Peyer's patch (tissue), 4 donors: ENCODE measurements around the gene NAA38.

Experiments used
- CTCF ChIP-seq, 6 experiments: fragments of 450-650 bp in 4 of 6; fragments of 200-600 bp in 2 of 6; sonication (generic) in 1 of 6; IDR thresholded peaks; one replicate each; pipeline ENCODE4 v1.5.1; 2017 to 2019; ENCODE audit warnings: antibody characterized with exemption in 6 of 6, mild to moderate bottlenecking in 3 of 6, moderate library complexity in 1 of 6
- POLR2A ChIP-seq, 2 donors: fragments of 450-650 bp; IDR thresholded peaks; one replicate each; pipeline ENCODE4 v1.5.1; 2017; ENCODE audit warnings: antibody characterized with exemption in 2 of 2, mild to moderate bottlenecking in 2 of 2, moderate library complexity in 2 of 2

GRCh38 chr17:7859028-7859427 is 1.7 kb upstream of the NAA38 start:
- TF ChIP-seq CTCF (IDR thresholded peaks at IDR 0.05) (no peak), POLR2A (IDR thresholded peaks at IDR 0.05) (no peak)
